HPDE6-E6E7 (cell line): ENCODE data around the gene TMEM143.
"Not testable (repeated sequence)": the region's sequence is repeated elsewhere in the genome, so short reads cannot be mapped to it uniquely, and the experiment has no call there.

Experiments used
- DNase-seq: peaks from one replicate; pipeline ENCODE4 v3.0.0; 2011; ENCODE audit warnings: missing footprints; ENCODE audit errors: extremely low spot score

The TMEM143 gene

GRCh38 chr19:48330012-48330681 is 33.6 kb downstream of the TMEM143 start:
- no peak for DNase-seq

GRCh38 chr19:48329167-48329891 is 34.4 kb downstream of the TMEM143 start:
- no peak for DNase-seq

GRCh38 chr19:48325265-48325910 is 38.4 kb downstream of the TMEM143 start, which contains the start of gene EMP3:
Gene EMP3, plus strand, starts transcription at chr19:48325552. Its CDS starts 1,293 bp downstream, at chr19:48326845.
- peak; percentile 37 for DNase-seq

GRCh38 chr19:48321622-48322591 is 41.8 kb downstream of the TMEM143 start:
- DNase-seq: peak; percentile 91

GRCh38 chr19:48321372-48321621 is 42.4 kb downstream of the TMEM143 start:
- peak; percentile 99 for DNase-seq

GRCh38 chr19:48319647-48320541 is 43.8 kb downstream of the TMEM143 start:
- DNase-seq: peak; percentile 66

- DNase-seq: no peak
Observed at GRCh38 chr19:48318286-48318987, 45.3 kb downstream of the TMEM143 start.

GRCh38 chr19:48317708-48317960 is 46.1 kb downstream of the TMEM143 start:
- DNase-seq: not testable (repeated sequence)

- no peak for DNase-seq
Observed at GRCh38 chr19:48315712-48316111, 48.0 kb downstream of the TMEM143 start.

GRCh38 chr19:48311384-48311783 is 52.4 kb downstream of the TMEM143 start:
- no peak for DNase-seq

GRCh38 chr19:48310227-48310626 is 53.5 kb downstream of the TMEM143 start:
- DNase-seq: no peak

- DNase-seq: not testable (repeated sequence)
Observed at GRCh38 chr19:48309731-48310130, 54.0 kb downstream of the TMEM143 start.

- no peak for DNase-seq
Observed at GRCh38 chr19:48308631-48309586, 54.8 kb downstream of the TMEM143 start.

GRCh38 chr19:48303866-48304265 is 59.9 kb downstream of the TMEM143 start:
- DNase-seq: no peak

GRCh38 chr19:48303367-48303766 is 60.4 kb downstream of the TMEM143 start:
- DNase-seq: no peak

- no peak for DNase-seq
Observed at GRCh38 chr19:48302600-48302959, 61.2 kb downstream of the TMEM143 start.

GRCh38 chr19:48301886-48302599 is 61.7 kb downstream of the TMEM143 start:
- no peak for DNase-seq

GRCh38 chr19:48297975-48298374 is 65.8 kb downstream of the TMEM143 start:
- DNase-seq: no peak
